Measurements from ENCODE around the gene BTBD19.

DNA sequence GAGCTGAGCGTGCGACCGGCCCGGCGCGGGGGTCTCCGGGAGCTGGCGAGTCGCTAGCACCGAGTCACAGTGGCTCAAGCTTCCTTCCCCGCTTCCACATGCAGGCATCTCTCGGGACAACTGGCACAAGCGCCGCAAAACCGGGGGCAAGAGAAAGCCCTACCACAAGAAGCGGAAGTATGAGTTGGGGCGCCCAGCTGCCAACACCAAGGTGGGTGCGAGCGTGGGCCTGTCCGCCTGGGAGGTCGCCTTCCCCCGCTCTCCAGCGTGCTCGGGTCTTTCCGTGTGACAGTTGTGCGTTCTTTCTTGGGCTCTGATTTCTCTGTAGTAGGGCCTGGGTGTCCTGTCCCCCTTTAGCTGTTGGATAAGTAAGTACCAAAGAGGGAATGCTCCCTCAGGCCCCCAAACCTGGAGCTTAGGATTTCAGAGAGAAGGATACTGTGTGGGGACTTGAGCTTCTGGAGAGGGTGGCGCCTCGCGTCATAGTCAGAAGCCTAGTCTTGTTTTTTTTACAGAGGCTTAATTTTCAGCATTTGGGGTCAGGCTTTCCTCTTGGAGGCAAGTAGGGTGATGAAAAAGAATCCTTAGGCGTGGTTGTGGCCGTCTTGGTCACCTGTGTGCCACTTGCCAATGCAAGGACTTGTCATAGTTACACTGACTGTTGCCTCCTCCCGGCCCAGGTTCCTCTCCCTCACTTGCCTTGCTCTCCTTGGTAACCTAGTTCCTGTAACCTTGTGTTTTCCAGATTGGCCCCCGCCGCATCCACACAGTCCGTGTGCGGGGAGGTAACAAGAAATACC is 32.2 kb upstream of the BTBD19 start:
- TF ChIP-seq POLR2A (IDR thresholded peaks at IDR 0.05), result no peak
- TF ChIP-seq, protein P1, sequence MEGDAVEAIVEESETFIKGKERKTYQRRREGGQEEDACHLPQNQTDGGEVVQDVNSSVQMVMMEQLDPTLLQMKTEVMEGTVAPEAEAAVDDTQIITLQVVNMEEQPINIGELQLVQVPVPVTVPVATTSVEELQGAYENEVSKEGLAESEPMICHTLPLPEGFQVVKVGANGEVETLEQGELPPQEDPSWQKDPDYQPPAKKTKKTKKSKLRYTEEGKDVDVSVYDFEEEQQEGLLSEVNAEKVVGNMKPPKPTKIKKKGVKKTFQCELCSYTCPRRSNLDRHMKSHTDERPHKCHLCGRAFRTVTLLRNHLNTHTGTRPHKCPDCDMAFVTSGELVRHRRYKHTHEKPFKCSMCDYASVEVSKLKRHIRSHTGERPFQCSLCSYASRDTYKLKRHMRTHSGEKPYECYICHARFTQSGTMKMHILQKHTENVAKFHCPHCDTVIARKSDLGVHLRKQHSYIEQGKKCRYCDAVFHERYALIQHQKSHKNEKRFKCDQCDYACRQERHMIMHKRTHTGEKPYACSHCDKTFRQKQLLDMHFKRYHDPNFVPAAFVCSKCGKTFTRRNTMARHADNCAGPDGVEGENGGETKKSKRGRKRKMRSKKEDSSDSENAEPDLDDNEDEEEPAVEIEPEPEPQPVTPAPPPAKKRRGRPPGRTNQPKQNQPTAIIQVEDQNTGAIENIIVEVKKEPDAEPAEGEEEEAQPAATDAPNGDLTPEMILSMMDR (IDR thresholded peaks at IDR 0.05), result no peak
